Tibial nerve (tissue), 3 donors: ENCODE results near the gene PLPP1.

Experiments used
- CTCF ChIP-seq, 5 experiments: fragments of 200-600 bp in 3 of 5; fragments of 450-650 bp in 2 of 5; sonication (generic) in 3 of 5; IDR thresholded peaks; one replicate each; pipeline ENCODE4 v1.5.1; 2016 to 2019; ENCODE audit warnings: antibody characterized with exemption in 5 of 5, mild to moderate bottlenecking in 3 of 5, moderate library complexity in 2 of 5
- POLR2A ChIP-seq, 2 donors: fragments of 450-650 bp; IDR thresholded peaks; one replicate each; pipeline ENCODE4 v1.6.1; 2017; ENCODE audit warnings: antibody characterized with exemption in 2 of 2, mild to moderate bottlenecking in 2 of 2, moderate library complexity in 2 of 2

GRCh38 chr5:55507574-55507973 lies 27.2 kb downstream of the PLPP1 start:
- TF ChIP-seq CTCF (IDR thresholded peaks at IDR 0.05) (no peak), POLR2A (IDR thresholded peaks at IDR 0.05) (no peak)
